Right atrium auricular region (tissue), 2 donors: ENCODE results near the gene PRPF40B. TPM values are rescaled to one million over a fixed set of nuclear protein-coding genes. Genes with fewer than 3 reads are reported as not detected.
"Not testable (repeated sequence)": the region's sequence is repeated elsewhere in the genome, so short reads cannot be mapped to it uniquely, and the experiment has no call there.

Experiments used
- DNase-seq: peaks from one replicate; pipeline ENCODE4 v3.0.0-alpha.2; 2019; ENCODE audit warnings: low spot score
- H3K27ac ChIP-seq, 2 donors: fragments of 200-600 bp; sonication (generic); 1 replicate in 1 of 2; 2 replicates in 1 of 2; pipeline ENCODE4 v1.5.1; 2016 to 2019
- H3K27me3 ChIP-seq, 2 donors: fragments of 200-600 bp; sonication (generic); one replicate each; pipeline versions ENCODE4 v1.5.1 to v1.6.0; 2017 to 2019
- H3K36me3 ChIP-seq: fragments of 200-600 bp; sonication (generic); one replicate; pipeline ENCODE4 v1.5.1; 2016
- H3K4me1 ChIP-seq, 2 donors: fragments of 200-600 bp; sonication (generic); one replicate each; pipeline versions ENCODE4 v1.5.1 to v1.6.0; 2017 to 2019
- H3K4me3 ChIP-seq, 2 donors: fragments of 200-600 bp; sonication (generic); 1 replicate in 1 of 2; 2 replicates in 1 of 2; pipeline ENCODE4 v1.5.1; 2017 to 2019; ENCODE audit warnings: mild to moderate bottlenecking in 1 of 2, moderate library complexity in 1 of 2
- H3K9me3 ChIP-seq, 2 donors: fragments of 200-600 bp; sonication (generic); one replicate each; pipeline ENCODE4 v1.5.1; 2019
- CTCF ChIP-seq, 2 donors: fragments of 200-600 bp; sonication (generic); IDR thresholded peaks; one replicate each; pipeline ENCODE4 v1.5.1; 2019; ENCODE audit warnings: antibody characterized with exemption in 2 of 2
- total RNA-seq, 2 donors: library from RNA; depleted of rRNA; stranded (reverse); fragments of >200 nt; gene quantifications; one replicate each; pipeline ENCODE4 v1.1.0, GENCODE V29; 2016

PRPF40B gene
- total RNA-seq, 2 donors from 2014 or later = 14.9 to 16.0 TPM

- Histone ChIP-seq H3K9me3 (no peaks in the 10 kb centered on the region), H3K27me3 (no peaks in the 10 kb centered on the region), H3K4me1 (peaks cover 0 to 19% of the 10 kb centered on the region in 2 donors), H3K36me3 (peaks cover 7% of the 10 kb centered on the region), H3K27ac (no peak overlapping the region), H3K4me3 (no peak overlapping the region)
- DNase-seq = no peak
- TF ChIP-seq CTCF (IDR thresholded peaks at IDR 0.05) = no peak
These were observed 35.1 kb upstream of the PRPF40B start for GRCh38 chr12:49588281-49588680.

- no peaks in the 10 kb centered on the region for H3K27me3 ChIP-seq
- H3K36me3 ChIP-seq = peaks cover 7% of the 10 kb centered on the region
- no peak overlapping the region for H3K27ac ChIP-seq
- no peak for DNase-seq
- TF ChIP-seq CTCF (IDR thresholded peaks at IDR 0.05) = no peak
- H3K4me3 ChIP-seq = no peak overlapping the region
- H3K4me1 ChIP-seq = peaks cover 0 to 13% of the 10 kb centered on the region in 2 donors
- H3K9me3 ChIP-seq = no peaks in the 10 kb centered on the region
These were observed 34.4 kb upstream of the PRPF40B start for GRCh38 chr12:49588721-49589516.

GRCh38 chr12:49598527-49598926 is 24.8 kb upstream of the PRPF40B start:
- H3K36me3 ChIP-seq = no peaks in the 10 kb centered on the region
- no peaks in the 10 kb centered on the region for H3K4me1 ChIP-seq
- no peak overlapping the region for H3K27ac ChIP-seq
- no peak overlapping the region for H3K4me3 ChIP-seq
- H3K9me3 ChIP-seq = no peaks in the 10 kb centered on the region
- DNase-seq = no peak
- no peak for TF ChIP-seq CTCF (IDR thresholded peaks at IDR 0.05)
- no peaks in the 10 kb centered on the region for H3K27me3 ChIP-seq

- H3K27ac ChIP-seq = no peak overlapping the region
- no peaks in the 10 kb centered on the region for H3K9me3 ChIP-seq
- DNase-seq = no peak
- H3K4me1 ChIP-seq = no peaks in the 10 kb centered on the region
- TF ChIP-seq CTCF (IDR thresholded peaks at IDR 0.05) = no peak
- no peaks in the 10 kb centered on the region for H3K27me3 ChIP-seq
- no peaks in the 10 kb centered on the region for H3K36me3 ChIP-seq
- H3K4me3 ChIP-seq = no peak overlapping the region
These were observed 23.4 kb upstream of the PRPF40B start for GRCh38 chr12:49599961-49600360.

- no peak overlapping the region for H3K4me3 ChIP-seq
- no peak for DNase-seq
- H3K27ac ChIP-seq = no peak overlapping the region
- H3K9me3 ChIP-seq = no peaks in the 10 kb centered on the region
- H3K36me3 ChIP-seq = no peaks in the 10 kb centered on the region
- no peak for TF ChIP-seq CTCF (IDR thresholded peaks at IDR 0.05)
- no peaks in the 10 kb centered on the region for H3K4me1 ChIP-seq
- H3K27me3 ChIP-seq = no peaks in the 10 kb centered on the region
These were observed 19.6 kb upstream of the PRPF40B start for GRCh38 chr12:49603721-49604120.

GRCh38 chr12:49604856-49605255 is 18.5 kb upstream of the PRPF40B start:
- H3K27me3 ChIP-seq = no peaks in the 10 kb centered on the region
- H3K4me1 ChIP-seq = no peaks in the 10 kb centered on the region
- no peak overlapping the region for H3K4me3 ChIP-seq
- H3K36me3 ChIP-seq = no peaks in the 10 kb centered on the region
- no peak overlapping the region for H3K27ac ChIP-seq
- no peak for TF ChIP-seq CTCF (IDR thresholded peaks at IDR 0.05)
- no peak for DNase-seq
- no peaks in the 10 kb centered on the region for H3K9me3 ChIP-seq

- H3K9me3 ChIP-seq, H3K4me3 ChIP-seq, H3K27me3 ChIP-seq, H3K36me3 ChIP-seq, H3K4me1 ChIP-seq, DNase-seq, H3K27ac ChIP-seq: not testable (repeated sequence)
These were observed 17.8 kb upstream of the PRPF40B start, which contains the start of gene FAM186B for GRCh38 chr12:49605539-49605938. FAM186B (minus strand) TSS chr12:49605639; CDS start chr12:49605477, 162 bp downstream.
